Sigmoid colon (tissue), 7 donors: Measurements from ENCODE around the gene CHST7. TPM values are rescaled to one million over a fixed set of nuclear protein-coding genes. Genes with fewer than 3 reads are reported as not detected.

Source experiments
- DNase-seq: peaks from one replicate; pipeline ENCODE4 v3.0.0-alpha.2; 2019
- H3K27ac ChIP-seq, 4 donors: fragments of 200-600 bp; sonication (generic); one replicate each; pipeline ENCODE4 v1.5.1; 2016 to 2019; ENCODE audit warnings: mild to moderate bottlenecking in 1 of 4
- H3K27me3 ChIP-seq, 3 donors: fragments of 200-600 bp; sonication (generic); one replicate each; pipeline ENCODE4 v1.5.1; 2019; ENCODE audit warnings: mild to moderate bottlenecking in 1 of 3
- H3K36me3 ChIP-seq, 4 donors: fragments of 200-600 bp; sonication (generic); one replicate each; pipeline ENCODE4 v1.5.1; 2016 to 2019
- H3K4me1 ChIP-seq, 4 donors: fragments of 200-600 bp; sonication (generic); one replicate each; pipeline ENCODE4 v1.5.1; 2017 to 2019
- H3K4me3 ChIP-seq, 4 donors: fragments of 200-600 bp; sonication (generic); one replicate each; pipeline ENCODE4 v1.5.1; 2017 to 2019; ENCODE audit warnings: mild to moderate bottlenecking in 2 of 4, moderate library complexity in 1 of 4
- H3K9me3 ChIP-seq, 4 donors: fragments of 200-600 bp in 3 of 4; sonication (generic) in 3 of 4; one replicate each; pipeline versions ENCODE4 v1.5.1 to v1.6.1; 2013 to 2019
- CTCF ChIP-seq, 4 experiments: fragments of 450-650 bp in 3 of 4; fragments of 200-600 bp in 1 of 4; IDR thresholded peaks; one replicate each; pipeline ENCODE4 v1.5.1; 2016 to 2019; ENCODE audit warnings: antibody characterized with exemption in 4 of 4, mild to moderate bottlenecking in 3 of 4, moderate library complexity in 2 of 4
- EP300 ChIP-seq, 4 donors: sonication (generic); formaldehyde crosslinking; IDR thresholded peaks; one replicate each; pipeline ENCODE4 v1.6.1; 2017; ENCODE audit warnings: antibody characterized with exemption in 4 of 4
- POLR2A ChIP-seq, 2 donors: fragments of 450-650 bp; IDR thresholded peaks; one replicate each; pipeline ENCODE4 v1.6.1; 2016; ENCODE audit warnings: antibody characterized with exemption in 2 of 2, mild to moderate bottlenecking in 2 of 2, moderate library complexity in 2 of 2
- POLR2AphosphoS5 ChIP-seq, 4 donors: sonication (generic); formaldehyde crosslinking; IDR thresholded peaks; one replicate each; pipeline ENCODE4 v1.6.1; 2017; ENCODE audit warnings: antibody characterized with exemption in 4 of 4
- WGBS, 2 donors: extraction: QIAGEN DNeasy Blood & Tissue Kit; methylation state at CpG; one replicate each; pipeline ENCODE4 v1.1.7; 2013; 5-methylcytosine and 5-hydroxymethylcytosine counted together
- intact Hi-C: fragments of 100-400 bp; cut with DNase I; formaldehyde crosslinking; loops from one replicate; pipeline ENCODE4 v1.15.1; 2023
- polyA plus RNA-seq, 3 donors: library from polyadenylated mRNA; stranded (reverse); fragments of 200-250 nt; gene quantifications; one replicate each; pipeline ENCODE4 v1.2.3, GENCODE V29; 2013
- total RNA-seq, 4 donors: library from RNA; depleted of rRNA; stranded (reverse); fragments of >200 nt; gene quantifications; one replicate each; pipeline ENCODE4 v1.1.0, GENCODE V29; 2016
- donor health status: healthy with polysubstance abuse.
- donor health status: Bipolar disorder and iron deficiency.
- donor health status: healthy.

The CHST7 gene
- total and polyA plus RNA-seq, 7 donors = 1.2 to 15.8 (median 6.6) TPM

GRCh38 chrX:46545111-46546005 is 28.2 kb upstream of the CHST7 start, which contains the start of gene ZNF674:
TSS of gene ZNF674 (minus strand) at chrX:46545421. CDS start at chrX:46542087, 3,334 bp downstream.
- Histone ChIP-seq H3K9me3 (no peaks in the 10 kb centered on the region), H3K36me3 (peaks cover 0 to 4% (median 0%) of the 10 kb centered on the region in 4 donors), H3K4me1 (peaks cover 0 to 26% (median 12%) of the 10 kb centered on the region in 4 donors), H3K27ac (peak within 1 kb of the TSS; percentile 74 to 84 (median 82)), H3K27me3 (no peaks in the 10 kb centered on the region), H3K4me3 (peak within 1 kb of the TSS; percentile 54 to 78 (median 76))
- TF ChIP-seq POLR2A (IDR thresholded peaks at IDR 0.05) (peak in 1 of 2 donors; percentile 38), CTCF (IDR thresholded peaks at IDR 0.05) (peak; percentile 15 to 25 (median 18)), EP300 (IDR thresholded peaks at IDR 0.05) (no peak), POLR2AphosphoS5 (IDR thresholded peaks at IDR 0.05) (peak; percentile 73 to 86 (median 84))
- WGBS, 2 donors = 0 to 1% methylated on average over 57 of the region's 57 CpGs
- intact Hi-C loops = no loop called here
- peak; percentile 96 for DNase-seq

- Histone ChIP-seq H3K36me3 (peaks cover 0 to 4% (median 0%) of the 10 kb centered on the region in 4 donors), H3K4me3 (no peak overlapping the region), H3K9me3 (no peaks in the 10 kb centered on the region), H3K4me1 (peaks cover 0 to 26% (median 12%) of the 10 kb centered on the region in 4 donors), H3K27ac (no peak overlapping the region), H3K27me3 (no peaks in the 10 kb centered on the region)
- no peak for TF ChIP-seq EP300 (IDR thresholded peaks at IDR 0.05)
- TF ChIP-seq POLR2A (IDR thresholded peaks at IDR 0.05) = no peak
- no peak for TF ChIP-seq CTCF (IDR thresholded peaks at IDR 0.05)
- no peak for TF ChIP-seq POLR2AphosphoS5 (IDR thresholded peaks at IDR 0.05)
- no peak for DNase-seq
- WGBS, 2 donors = 89 to 91% methylated on average over 6 of the region's 6 CpGs
- intact Hi-C loops = no loop called here
Observed at GRCh38 chrX:46547857-46548256, 25.7 kb upstream of the CHST7 start.

GRCh38 chrX:46549914-46550313 is 23.7 kb upstream of the CHST7 start:
- no peak for DNase-seq
- H3K4me3 ChIP-seq = no peak overlapping the region
- WGBS, 2 donors = 82 to 97% methylated on average over 1 of the region's 1 CpG
- intact Hi-C loops = loop anchor here (10.0 kb wide), 1 partner anchor 135 kb away; no protein-coding TSS in a partner anchor
- no peaks in the 10 kb centered on the region for H3K27me3 ChIP-seq
- H3K4me1 ChIP-seq = peaks cover 0 to 18% (median 10%) of the 10 kb centered on the region in 4 donors
- peaks cover 0 to 4% (median 0%) of the 10 kb centered on the region in 4 donors for H3K36me3 ChIP-seq
- no peak overlapping the region for H3K27ac ChIP-seq
- no peaks in the 10 kb centered on the region for H3K9me3 ChIP-seq
- TF ChIP-seq POLR2A (IDR thresholded peaks at IDR 0.05) = no peak

- no peak for DNase-seq
- Histone ChIP-seq H3K27me3 (no peaks in the 10 kb centered on the region), H3K4me1 (peaks cover 0 to 11% (median 5%) of the 10 kb centered on the region in 4 donors), H3K27ac (no peak overlapping the region), H3K9me3 (no peaks in the 10 kb centered on the region), H3K4me3 (no peak overlapping the region), H3K36me3 (peaks cover 0 to 4% (median 0%) of the 10 kb centered on the region in 4 donors)
- intact Hi-C loops = loop anchor here (10.0 kb wide), 1 partner anchor 133 kb away; no protein-coding TSS in a partner anchor
- 81 to 84% methylated on average over 8 of the region's 8 CpGs for WGBS, 2 donors
- TF ChIP-seq POLR2AphosphoS5 (IDR thresholded peaks at IDR 0.05) (no peak), CTCF (IDR thresholded peaks at IDR 0.05) (no peak), POLR2A (IDR thresholded peaks at IDR 0.05) (no peak), EP300 (IDR thresholded peaks at IDR 0.05) (no peak)
Observed at GRCh38 chrX:46551494-46552128, 22.0 kb upstream of the CHST7 start.

GRCh38 chrX:46553935-46554334 is 19.6 kb upstream of the CHST7 start:
- Histone ChIP-seq H3K4me1 (no peaks in the 10 kb centered on the region), H3K36me3 (no peaks in the 10 kb centered on the region)
- 95 to 96% methylated on average over 5 of the region's 5 CpGs for WGBS, 2 donors

More at GRCh38 chrX:46553935-46554334, 19.6 kb upstream of the CHST7 start:
- Histone ChIP-seq H3K4me3 (no peak overlapping the region), H3K27me3 (no peaks in the 10 kb centered on the region), H3K9me3 (no peaks in the 10 kb centered on the region), H3K27ac (no peak overlapping the region)
- DNase-seq = no peak
- TF ChIP-seq CTCF (IDR thresholded peaks at IDR 0.05) = no peak
- no peak for TF ChIP-seq POLR2AphosphoS5 (IDR thresholded peaks at IDR 0.05)
- no peak for TF ChIP-seq EP300 (IDR thresholded peaks at IDR 0.05)
- no peak for TF ChIP-seq POLR2A (IDR thresholded peaks at IDR 0.05)
- intact Hi-C loops = loop anchor here (10.0 kb wide), 1 partner anchor 131 kb away; no protein-coding TSS in a partner anchor
